Measurements from ENCODE around the gene CUX1. TPM values are rescaled to one million over a fixed set of nuclear protein-coding genes. Genes with fewer than 3 reads are reported as not detected.

Gene CUX1
- total and polyA plus RNA-seq, 2 of the 13 experiments (the other 11 are each of a cell fraction or from before 2014, with no cell fraction given), result 13.7 to 14.9 TPM

DNA sequence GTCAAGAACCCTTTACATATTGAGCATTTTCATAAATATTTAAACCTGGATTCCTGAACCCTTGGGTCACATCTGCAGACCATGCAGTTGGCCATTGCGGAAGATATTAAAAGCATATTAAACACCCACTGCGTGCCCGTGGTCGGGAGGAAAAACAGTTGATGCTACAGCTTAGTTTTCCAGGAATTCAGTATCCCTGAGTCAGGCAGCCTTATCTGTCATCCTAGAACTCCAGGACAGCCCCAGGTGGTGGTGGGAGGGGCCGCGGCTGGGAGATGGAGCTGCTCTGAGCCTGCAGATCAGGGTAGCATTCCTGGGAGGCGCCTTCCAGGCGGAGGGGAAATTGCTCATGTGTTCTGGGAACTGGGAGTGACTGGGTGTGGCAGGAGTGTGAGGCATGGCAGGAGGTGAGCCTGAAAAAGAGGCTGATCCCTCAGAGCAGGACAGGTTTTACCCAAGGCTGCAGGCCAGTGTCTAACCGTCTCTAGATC lies 246.3 kb downstream of the CUX1 start:
- Histone ChIP-seq H3K9ac (ENCODE audit: insufficient read depth, low read depth, low read length) (no peak overlapping the region), H3K36me3 (replicated peaks in 1 of 2; ENCODE audit: control insufficient read depth in 1 of 2, insufficient read depth in 2 of 2, low read length in 2 of 2) (peaks cover 0 to 3% of the 10 kb centered on the region in 2 experiments; a peak in 1 of 5 replicates), H3K79me2 (ENCODE audit: insufficient read depth, low read length) (no peaks in the 10 kb centered on the region), H3K27me3 (ENCODE audit: control insufficient read depth in 1 of 2, insufficient read depth in 2 of 2, low read length in 2 of 2) (no peaks in the 10 kb centered on the region), H3K27ac (ENCODE audit: extremely low read length, insufficient read depth, low read length) (no peak overlapping the region), H4K20me1 (ENCODE audit: insufficient read depth, low read length) (no peaks in the 10 kb centered on the region), H3K9me3 (ENCODE audit: low read length) (no peaks in the 10 kb centered on the region), H3K4me3 (replicated peaks in 1 of 3; ENCODE audit: insufficient read depth in 1 of 3, low read depth in 2 of 3, low read length in 3 of 3) (no peak overlapping the region), H3K4me1 (ENCODE audit: insufficient read depth, low read length) (peaks cover 10% of the 10 kb centered on the region; the same call in 1 of the 2 replicates), H2AFZ (ENCODE audit: low read length) (no peak overlapping the region), H3K4me2 (ENCODE audit: low read depth, low read length) (no peak overlapping the region)
- no TSS peak for BruUV-seq (replicated peaks)
- no peak for FAIRE-seq
- POLR2A ChIA-PET, result no interaction called here
- no peak for TF ChIP-seq KDM2A (CRISPR knock-in tag; IDR thresholded peaks at IDR 0.05; ENCODE audit: borderline replicate concordance, low read depth)
- TF ChIP-seq, protein P1, sequence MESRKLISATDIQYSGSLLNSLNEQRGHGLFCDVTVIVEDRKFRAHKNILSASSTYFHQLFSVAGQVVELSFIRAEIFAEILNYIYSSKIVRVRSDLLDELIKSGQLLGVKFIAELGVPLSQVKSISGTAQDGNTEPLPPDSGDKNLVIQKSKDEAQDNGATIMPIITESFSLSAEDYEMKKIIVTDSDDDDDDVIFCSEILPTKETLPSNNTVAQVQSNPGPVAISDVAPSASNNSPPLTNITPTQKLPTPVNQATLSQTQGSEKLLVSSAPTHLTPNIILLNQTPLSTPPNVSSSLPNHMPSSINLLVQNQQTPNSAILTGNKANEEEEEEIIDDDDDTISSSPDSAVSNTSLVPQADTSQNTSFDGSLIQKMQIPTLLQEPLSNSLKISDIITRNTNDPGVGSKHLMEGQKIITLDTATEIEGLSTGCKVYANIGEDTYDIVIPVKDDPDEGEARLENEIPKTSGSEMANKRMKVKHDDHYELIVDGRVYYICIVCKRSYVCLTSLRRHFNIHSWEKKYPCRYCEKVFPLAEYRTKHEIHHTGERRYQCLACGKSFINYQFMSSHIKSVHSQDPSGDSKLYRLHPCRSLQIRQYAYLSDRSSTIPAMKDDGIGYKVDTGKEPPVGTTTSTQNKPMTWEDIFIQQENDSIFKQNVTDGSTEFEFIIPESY (CRISPR knock-in tag; IDR thresholded peaks at IDR 0.05), result 0 out of 2 replicates have a peak, but pooled peaks have one; percentile 6
- TF ChIP-seq, protein P2, sequence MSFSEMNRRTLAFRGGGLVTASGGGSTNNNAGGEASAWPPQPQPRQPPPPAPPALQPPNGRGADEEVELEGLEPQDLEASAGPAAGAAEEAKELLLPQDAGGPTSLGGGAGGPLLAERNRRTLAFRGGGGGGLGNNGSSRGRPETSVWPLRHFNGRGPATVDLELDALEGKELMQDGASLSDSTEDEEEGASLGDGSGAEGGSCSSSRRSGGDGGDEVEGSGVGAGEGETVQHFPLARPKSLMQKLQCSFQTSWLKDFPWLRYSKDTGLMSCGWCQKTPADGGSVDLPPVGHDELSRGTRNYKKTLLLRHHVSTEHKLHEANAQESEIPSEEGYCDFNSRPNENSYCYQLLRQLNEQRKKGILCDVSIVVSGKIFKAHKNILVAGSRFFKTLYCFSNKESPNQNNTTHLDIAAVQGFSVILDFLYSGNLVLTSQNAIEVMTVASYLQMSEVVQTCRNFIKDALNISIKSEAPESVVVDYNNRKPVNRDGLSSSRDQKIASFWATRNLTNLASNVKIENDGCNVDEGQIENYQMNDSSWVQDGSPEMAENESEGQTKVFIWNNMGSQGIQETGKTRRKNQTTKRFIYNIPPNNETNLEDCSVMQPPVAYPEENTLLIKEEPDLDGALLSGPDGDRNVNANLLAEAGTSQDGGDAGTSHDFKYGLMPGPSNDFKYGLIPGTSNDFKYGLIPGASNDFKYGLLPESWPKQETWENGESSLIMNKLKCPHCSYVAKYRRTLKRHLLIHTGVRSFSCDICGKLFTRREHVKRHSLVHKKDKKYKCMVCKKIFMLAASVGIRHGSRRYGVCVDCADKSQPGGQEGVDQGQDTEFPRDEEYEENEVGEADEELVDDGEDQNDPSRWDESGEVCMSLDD (CRISPR knock-in tag; IDR thresholded peaks at IDR 0.05; ENCODE audit: borderline replicate concordance), result no peak
- CTCF ChIA-PET (ENCODE audit: low intra/inter-chr PET ratio, low total read pairs), result no interaction called here
- intact Hi-C loops (cut with micrococcal nuclease; ENCODE audit: unreplicated experiment), result no loop called here
- no peak for DNase-seq (ENCODE audit: low spot score)
- in situ Hi-C loops (cut with HindIII; ENCODE audit: extremely low pct_ligation_motif_present, low pct_unique_long_range_greater_than_20kb), result no loop called here
- ATAC-seq, result peak; percentile 26; the same call in 2 of the 3 replicates
- 90% methylated on average over 7 of the region's 9 CpGs for WGBS (ENCODE audit: low lambda C conversion rate)
